IMR-90 (cell line): ENCODE data around the gene USP47. TPM values are rescaled to one million over a fixed set of nuclear protein-coding genes. Genes with fewer than 3 reads are reported as not detected.

Experiments
- ATAC-seq: fragments of 200-7000 bp; cut with Tn5 transposase; 2 replicates; pipeline ENCODE4 v1.9.1; 2020; ENCODE audit warnings: low read depth, mild to moderate bottlenecking, moderate library complexity
- BruUV-seq: library from RNA; stranded (reverse); fragments of 400-500 nt; replicated peaks from 2 replicates; lab custom pipeline; 2021; lab: Mats Ljungman, UMichigan
- CTCF ChIA-PET: fragments of 300-600 bp; formaldehyde crosslinking; extraction: SDS; loops from one replicate; lab custom pipeline; 2021; ENCODE audit warnings: antibody characterized with exemption; lab: Yijun Ruan, JAX
- POLR2A ChIA-PET: fragments of 300-600 bp; sonication (Branson Sonifier 250); formaldehyde crosslinking; loops from one replicate; lab custom pipeline; 2022; ENCODE audit warnings: antibody characterized with exemption; ENCODE audit not compliant: unreplicated experiment; lab: Charles Lee
- DNase-seq: peaks from one replicate; pipeline ENCODE4 v3.0.0; 2013
- H2AFZ ChIP-seq: replicated peaks from 2 replicates; pipeline ENCODE3; 2013; ENCODE audit warnings: low read length, mild to moderate bottlenecking; ENCODE audit not compliant: poor library complexity
- H2AK5ac ChIP-seq: 2 replicates; pipeline ENCODE4 v1.6.1; 2013; ENCODE audit warnings: low read depth, low read length, inconsistent platforms
- H2AK9ac ChIP-seq: replicated peaks from 2 replicates; pipeline ENCODE3; 2013; ENCODE audit warnings: mild to moderate bottlenecking, low read depth, low read length, moderate library complexity; ENCODE audit not compliant: poor library complexity
- H2BK120ac ChIP-seq: 2 replicates; pipeline ENCODE4 v1.6.1; 2013; ENCODE audit warnings: low read depth, low read length, inconsistent platforms
- H2BK15ac ChIP-seq: 3 replicates; pipeline ENCODE4 v1.6.1; 2013; ENCODE audit warnings: low read depth, low read length, inconsistent platforms
- H2BK20ac ChIP-seq: 2 replicates; pipeline ENCODE4 v1.6.1; 2013; ENCODE audit warnings: low read depth, mild to moderate bottlenecking, inconsistent platforms, low read length, moderate library complexity
- H2BK5ac ChIP-seq: 2 replicates; pipeline ENCODE4 v1.6.1; 2013; ENCODE audit warnings: mild to moderate bottlenecking, low read depth, low read length, inconsistent platforms; ENCODE audit not compliant: poor library complexity, severe bottlenecking
- H3K14ac ChIP-seq: replicated peaks from 2 replicates; pipeline ENCODE4 v1.6.1; 2013; ENCODE audit warnings: low read depth, low read length, inconsistent platforms
- H3K18ac ChIP-seq: 2 replicates; pipeline ENCODE4 v1.6.1; 2013; ENCODE audit warnings: low read depth, low read length, control low read depth
- H3K23ac ChIP-seq: 2 replicates; pipeline ENCODE4 v1.6.1; 2013; ENCODE audit warnings: low read depth, low read length, inconsistent platforms
- H3K27ac ChIP-seq: 2 replicates; pipeline ENCODE4 v1.5.1; 2013; ENCODE audit warnings: mild to moderate bottlenecking, control low read depth, low read length; ENCODE audit not compliant: insufficient read depth
- H3K27me3 ChIP-seq: 2 replicates; pipeline ENCODE4 v1.6.1; 2013; ENCODE audit warnings: low read length; ENCODE audit not compliant: control insufficient read depth, insufficient read depth
- H3K36me3 ChIP-seq: 2 replicates; pipeline ENCODE4 v1.6.1; 2013; ENCODE audit warnings: low read length, mixed read lengths; ENCODE audit not compliant: control insufficient read depth, insufficient read depth
- H3K4ac ChIP-seq: 2 replicates; pipeline ENCODE4 v1.6.1; 2013; ENCODE audit warnings: low read depth, low read length, inconsistent platforms
- H3K4me1 ChIP-seq: 2 replicates; pipeline ENCODE4 v1.6.1; 2013; ENCODE audit warnings: low read length, mixed read lengths; ENCODE audit not compliant: control insufficient read depth, insufficient read depth
- H3K4me2 ChIP-seq: 2 replicates; pipeline ENCODE4 v1.6.1; 2013; ENCODE audit warnings: low read depth, mild to moderate bottlenecking, control low read depth, low read length, moderate library complexity
- H3K4me3 ChIP-seq: 2 replicates; pipeline ENCODE4 v1.5.1; 2013; ENCODE audit warnings: low read depth, mild to moderate bottlenecking, control low read depth, low read length, moderate library complexity; ENCODE audit not compliant: insufficient read depth
- H3K56ac ChIP-seq: 2 replicates; pipeline ENCODE4 v1.6.1; 2013; ENCODE audit warnings: low read length, inconsistent platforms; ENCODE audit not compliant: insufficient read depth; ENCODE audit errors: extremely low read depth
- H3K79me1 ChIP-seq, 2 experiments: 2 replicates each; pipeline ENCODE4 v1.6.1; 2013; ENCODE audit warnings: low read length in 2 of 2, inconsistent platforms in 1 of 2, low read depth in 1 of 2
- H3K9ac ChIP-seq: 2 replicates; pipeline ENCODE4 v1.6.1; 2013; ENCODE audit warnings: low read depth, low read length, control low read depth
- H3K9me1 ChIP-seq: 2 replicates; pipeline ENCODE4 v1.6.1; 2013; ENCODE audit warnings: low read length, inconsistent platforms; ENCODE audit not compliant: insufficient read depth
- H3K9me3 ChIP-seq: 2 replicates; pipeline ENCODE4 v1.6.1; 2013; ENCODE audit warnings: low read length; ENCODE audit not compliant: control insufficient read depth, insufficient read depth
- H4K20me1 ChIP-seq: 2 replicates; pipeline ENCODE4 v1.6.1; 2013; ENCODE audit warnings: low read length, inconsistent platforms; ENCODE audit not compliant: insufficient read depth
- H4K5ac ChIP-seq: 2 replicates; pipeline ENCODE4 v1.6.1; 2013; ENCODE audit warnings: mild to moderate bottlenecking, low read depth, low read length, control low read depth
- H4K8ac ChIP-seq, 2 experiments: 2 replicates each; pipeline ENCODE4 v1.6.1; 2013; ENCODE audit warnings: low read depth in 2 of 2, low read length in 2 of 2, control low read depth in 1 of 2, inconsistent platforms in 1 of 2
- H4K91ac ChIP-seq: 2 replicates; pipeline ENCODE4 v1.6.1; 2013; ENCODE audit warnings: low read depth, low read length, inconsistent platforms; ENCODE audit not compliant: insufficient read depth
- CEBPB ChIP-seq: IDR thresholded peaks from 2 replicates; pipeline ENCODE4 v1.6.1; 2012; ENCODE audit warnings: low read depth, low read length, improper control_type of control experiment
- CHD1 ChIP-seq: IDR thresholded peaks from 2 replicates; pipeline ENCODE4 v1.6.1; 2012; ENCODE audit warnings: low read depth, low read length, improper control_type of control experiment
- FOS ChIP-seq: fragments of 150-350 bp; IDR thresholded peaks from 2 replicates; pipeline ENCODE4 v1.6.1; 2016; ENCODE audit warnings: low read depth, low read length
- MAZ ChIP-seq: IDR thresholded peaks from 2 replicates; pipeline ENCODE4 v1.6.1; 2012; ENCODE audit warnings: low read depth, mild to moderate bottlenecking, low read length, improper control_type of control experiment, moderate library complexity, borderline replicate concordance
- MXI1 ChIP-seq: IDR thresholded peaks from 2 replicates; pipeline ENCODE4 v1.6.1; 2012; ENCODE audit warnings: low read depth, mild to moderate bottlenecking, low read length, moderate library complexity, borderline replicate concordance
- POLR2A ChIP-seq: IDR thresholded peaks from 2 replicates; pipeline ENCODE4 v1.6.1; 2012; ENCODE audit warnings: mild to moderate bottlenecking, low read depth, low read length
- RCOR1 ChIP-seq: IDR thresholded peaks from 2 replicates; pipeline ENCODE4 v1.6.1; 2012; ENCODE audit warnings: mild to moderate bottlenecking, low read length, improper control_type of control experiment; ENCODE audit not compliant: insufficient replicate concordance
- SMC3 ChIP-seq: fragments of 150-350 bp; IDR thresholded peaks from 2 replicates; pipeline ENCODE4 v1.6.1; 2016; ENCODE audit warnings: low read depth, mild to moderate bottlenecking, antibody characterized with exemption, low read length, moderate library complexity
- WGBS, 2 experiments: methylation state at CpG; one replicate each; pipeline versions ENCODE4 v1.1.5 to v1.1.7; 2013; ENCODE audit warnings: missing lambda C conversion rate in 2 of 2; ENCODE audit not compliant: insufficient read length in 1 of 2; ENCODE audit errors: extremely low coverage in 2 of 2; 5-methylcytosine and 5-hydroxymethylcytosine counted together
- dilution Hi-C: fragments of 300-500 bp; cut with HindIII; formaldehyde crosslinking; loops from one replicate; pipeline ENCODE4 v1.14.3; 2018; ENCODE audit warnings: low sequenced_read_pairs; ENCODE audit not compliant: unreplicated experiment
- in situ Hi-C: fragments of 300-500 bp; cut with MboI; formaldehyde crosslinking; loops from 3 replicates; pipeline ENCODE4 v1.14.3; 2019; ENCODE audit warnings: low sequenced_read_pairs, inconsistent platforms, mixed read lengths
- intact Hi-C: fragments of 100-400 bp; cut with micrococcal nuclease; formaldehyde crosslinking; loops from 2 replicates; pipeline ENCODE4 v1.10.0; 2022
- polyA plus RNA-seq, 3 experiments: library from polyadenylated mRNA; depleted of rRNA; stranded (reverse); fragments of >200 nt; gene quantifications; 2 replicates each; pipeline ENCODE4 v1.2.3, GENCODE V29; 2012; ENCODE audit warnings: low replicate concordance in 1 of 3
- total RNA-seq: library from RNA; depleted of rRNA; stranded (reverse); fragments of >200 nt; gene quantifications from 2 replicates; pipeline ENCODE4 v1.2.3, GENCODE V29; 2012

Gene USP47
- total and polyA plus RNA-seq, 2 of the 4 experiments (the other 2 are of a cell fraction): 15.0 to 110 TPM

DNA sequence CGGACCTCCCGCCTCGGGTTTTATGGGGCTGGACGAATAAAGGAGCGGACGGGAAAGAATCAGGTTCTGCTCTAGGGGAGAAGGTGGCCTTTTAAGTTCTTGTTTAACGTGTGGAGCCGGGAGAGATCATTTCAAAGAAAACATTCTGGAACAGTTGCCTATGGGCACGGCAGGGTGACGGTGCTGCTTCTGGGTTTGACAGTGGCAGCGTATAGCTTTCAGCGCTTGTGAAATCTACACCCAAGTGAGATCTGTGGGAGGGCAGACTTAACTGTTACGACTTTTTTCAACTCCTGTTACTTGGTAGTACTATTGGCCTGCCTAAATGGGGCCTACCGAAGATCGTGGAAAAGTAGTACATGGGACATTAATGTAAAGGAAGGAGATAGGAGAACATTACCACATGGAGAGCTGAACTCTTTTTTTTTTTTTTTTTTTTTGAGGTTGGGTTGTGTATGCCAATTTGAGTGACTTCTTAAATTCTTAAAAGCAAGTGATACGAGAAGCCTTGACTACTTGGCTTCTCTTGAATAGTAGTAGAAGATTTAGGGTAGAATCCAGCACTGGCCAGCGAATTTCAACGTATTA lies 743 bp downstream of the USP47 start:
- Histone ChIP-seq H3K9ac (peak overlapping the region; percentile 94), H3K27ac (peak overlapping the region; percentile 95), H4K5ac (peak overlapping the region; percentile 82), H3K27me3 (no peaks in the 10 kb centered on the region), H2BK120ac (peak overlapping the region; percentile 69), H3K4me3 (peak overlapping the region; percentile 98), H3K4me1 (peaks cover 4% of the 10 kb centered on the region; the same call in 1 of the 2 replicates), H3K9me1 (peaks cover 4% of the 10 kb centered on the region), H2BK15ac (no peak overlapping the region), H3K4ac (peak overlapping the region; percentile 90), H3K4me2 (peak overlapping the region; percentile 91), H3K23ac (peak overlapping the region; percentile 68), H4K91ac (peak overlapping the region; percentile 72; the same call in 1 of the 2 replicates), H2AFZ (peak overlapping the region; percentile 100), H2AK9ac (peak overlapping the region; percentile 78), H2BK5ac (peak overlapping the region; percentile 91), H3K18ac (peak overlapping the region; percentile 76), H3K14ac (peak overlapping the region; percentile 96), H4K8ac (peak overlapping the region; percentile 84 to 99; a peak in 3 of 4 replicates), H3K79me1 (peaks cover 0 to 27% of the 10 kb centered on the region in 2 experiments; a peak in 2 of 4 replicates), H3K9me3 (no peaks in the 10 kb centered on the region), H4K20me1 (peaks cover 35% of the 10 kb centered on the region), H2AK5ac (peak overlapping the region; percentile 79), H2BK20ac (no peak overlapping the region), H3K36me3 (no peaks in the 10 kb centered on the region), H3K56ac (peak overlapping the region; percentile 94)
- intact Hi-C loops: loop anchor here (5.0 kb wide), 1 partner anchor 65 kb away; no protein-coding TSS in a partner anchor
- BruUV-seq: no TSS peak
- dilution Hi-C loops: no loop called here
- POLR2A ChIA-PET: interaction anchor here (0.6 kb wide), 2 partner anchors 441 to 1058 kb away, joined by 4 to 6 read pairs; no protein-coding TSS in a partner anchor
- in situ Hi-C loops: no loop called here
- no peak for TF ChIP-seq MAZ
- TF ChIP-seq MXI1: peak; percentile 55; the same call in 1 of the 2 replicates
- no peak for TF ChIP-seq FOS
- 0 out of 2 replicates have a peak, but pooled peaks have one; percentile 22 for TF ChIP-seq CHD1
- no peak for TF ChIP-seq SMC3
- TF ChIP-seq POLR2A: peak; percentile 53; the same call in 1 of the 2 replicates
- TF ChIP-seq CEBPB: peak; percentile 81
- no peak for TF ChIP-seq RCOR1
- peak; percentile 54 for ATAC-seq
- CTCF ChIA-PET: interaction anchor here (1.0 to 1.2 kb wide), 2 partner anchors 15 to 51 kb away, joined by 3 to 5 read pairs; no protein-coding TSS in a partner anchor
- peak; percentile 86 for DNase-seq
- 0% methylated on average over 7 of the region's 18 CpGs; no CpG with 5 or more reads in 1 of the 2 experiments for WGBS, 2 experiments
